Heart left ventricle (tissue), 13 donors: ENCODE measurements around the gene PJA1.

Experiments
- CTCF ChIP-seq, 12 donors: fragments of 200-600 bp; sonication (generic) in 4 of 12; IDR thresholded peaks; one replicate each; pipeline versions ENCODE4 v1.5.0 to v1.8.0; 2018 to 2022; ENCODE audit warnings: antibody characterized with exemption in 12 of 12, mild to moderate bottlenecking in 5 of 12
- POLR2A ChIP-seq, 2 donors: fragments of 450-650 bp; IDR thresholded peaks; one replicate each; pipeline ENCODE4 v1.6.1; 2017; ENCODE audit warnings: antibody characterized with exemption in 2 of 2, mild to moderate bottlenecking in 2 of 2, moderate library complexity in 2 of 2
- donor health status: ischemic (EF 13 %, LVEDD 7.1; RV severe dilation, severe dysfunction).
- donor health status: DM: no; HTN: yes; CAD: no.
- donor health status: DM: no; HTN: no; CAD: no.
- donor health status: ischemic (EF 25% LVEDD 6.9; RV normal size, moderate dysfunction).
- donor health status: ischemic (EF 25% LVEDD 5.7; RV mildly dilated, moderate dysfunction).
- donor health status: ischemic (EF 35%, LVEDD 5.7; RV mildly dilated, moderate dysfunction).
- donor health status: nonischemic (EF 11% LVEDD 7.7; RV severe dilation, severe dysfunction).
- donor health status: DM: yes; HTN: yes; CAD: no.
- donor health status: PGD.
- donor health status: ischemic (EF 29% LVEDD 5.4; RV normal size, mild dysfunction).
- donor health status: nonischemic (EF 23%, LVEDD 6.1; RV moderate dilation, normal function).

- TF ChIP-seq CTCF (IDR thresholded peaks at IDR 0.05): no peak
- TF ChIP-seq POLR2A (IDR thresholded peaks at IDR 0.05): no peak
Observed at GRCh38 chrX:69143530-69143929, 21.7 kb downstream of the PJA1 start.
